GM19328 (cell line): ENCODE measurements around the gene RERE.
"Not testable (repeated sequence)": the region's sequence is repeated elsewhere in the genome, so short reads cannot be mapped to it uniquely, and the experiment has no call there.

Experiments
- ATAC-seq: cut with Tn5 transposase; IDR thresholded peaks from one replicate; pipeline ENCODE4 v1.9.1; 2021; ENCODE audit warnings: mild to moderate bottlenecking, moderate library complexity; ENCODE audit not compliant: unreplicated experiment

Gene RERE

GRCh38 chr1:8754247-8754650, 63.2 kb downstream of the RERE start:
- ATAC-seq = no peak

GRCh38 chr1:8753736-8754135, 63.7 kb downstream of the RERE start:
- no peak for ATAC-seq

GRCh38 chr1:8752921-8753713, 64.3 kb downstream of the RERE start:
- no peak for ATAC-seq

GRCh38 chr1:8752411-8752810, 65.0 kb downstream of the RERE start:
- no peak for ATAC-seq

- ATAC-seq = no peak
Measured at GRCh38 chr1:8751984-8752383, 65.5 kb downstream of the RERE start.

GRCh38 chr1:8747879-8748825, 69.3 kb downstream of the RERE start:
- ATAC-seq = no peak

- ATAC-seq = no peak
Measured at GRCh38 chr1:8746554-8746953, 70.9 kb downstream of the RERE start.

- no peak for ATAC-seq
Measured at GRCh38 chr1:8745749-8746390, 71.6 kb downstream of the RERE start.

- ATAC-seq = no peak
Measured at GRCh38 chr1:8745346-8745745, 72.1 kb downstream of the RERE start.

GRCh38 chr1:8742022-8742924, 75.2 kb downstream of the RERE start:
- ATAC-seq = no peak

GRCh38 chr1:8740034-8740449, 77.4 kb downstream of the RERE start:
- no peak for ATAC-seq

- no peak for ATAC-seq
Measured at GRCh38 chr1:8739377-8739776, 78.1 kb downstream of the RERE start.

GRCh38 chr1:8736927-8737326, 80.5 kb downstream of the RERE start:
- ATAC-seq = no peak

GRCh38 chr1:8733484-8733883, 84.0 kb downstream of the RERE start:
- ATAC-seq = no peak

GRCh38 chr1:8731162-8731561, 86.3 kb downstream of the RERE start:
- ATAC-seq = no peak

GRCh38 chr1:8728464-8728863, 89.0 kb downstream of the RERE start:
- no peak for ATAC-seq

- no peak for ATAC-seq
Measured at GRCh38 chr1:8727809-8728213, 89.6 kb downstream of the RERE start.

- ATAC-seq = not testable (repeated sequence)
Measured at GRCh38 chr1:8727316-8727715, 90.1 kb downstream of the RERE start.

GRCh38 chr1:8726801-8727186, 90.6 kb downstream of the RERE start:
- not testable (repeated sequence) for ATAC-seq

- ATAC-seq = no peak
Measured at GRCh38 chr1:8723010-8723409, 94.4 kb downstream of the RERE start.
